GM10266 (cell line): ENCODE results near the gene PEMT.

Source experiments
- DNase-seq: peaks from one replicate; pipeline ENCODE4 v3.0.0; 2012; ENCODE audit errors: extremely low spot score
- CTCF ChIP-seq: IDR thresholded peaks from 2 replicates; pipeline ENCODE4 v1.5.1; 2012; ENCODE audit warnings: mild to moderate bottlenecking, low read depth; ENCODE audit not compliant: control insufficient read depth, insufficient read depth; ENCODE audit errors: missing control alignments

Gene PEMT

GRCh38 chr17:17528696-17529652 lies 62.5 kb downstream of the PEMT start:
- no peak for DNase-seq

GRCh38 chr17:17527956-17528500 lies 63.5 kb downstream of the PEMT start:
- DNase-seq = no peak
- no peak for TF ChIP-seq CTCF

More at GRCh38 chr17:17528696-17529652, 62.5 kb downstream of the PEMT start:
- TF ChIP-seq CTCF = no peak

- no peak for TF ChIP-seq CTCF
- DNase-seq = no peak
These were observed 64.0 kb downstream of the PEMT start for GRCh38 chr17:17527534-17527933.

- DNase-seq = no peak
- TF ChIP-seq CTCF = no peak
These were observed 65.1 kb downstream of the PEMT start for GRCh38 chr17:17526369-17526768.

- DNase-seq = no peak
- no peak for TF ChIP-seq CTCF
These were observed 65.6 kb downstream of the PEMT start for GRCh38 chr17:17525956-17526355.

- no peak for TF ChIP-seq CTCF
- no peak for DNase-seq
These were observed 66.2 kb downstream of the PEMT start for GRCh38 chr17:17525311-17525710.
